Activated CD4-positive, alpha-beta T cell treated with anti-CD3 and anti-CD28 coated beads for 4 hours (primary cell): ENCODE results near the gene UBE2G1.

Experiments
- DNase-seq, 2 donors: peaks; one replicate each; pipeline ENCODE4 v3.0.0-alpha.2; 2020

Gene UBE2G1

GRCh38 chr17:4333041-4333440 is 33.4 kb downstream of the UBE2G1 start:
- DNase-seq: no peak

- no peak for DNase-seq
Measured at GRCh38 chr17:4332296-4332970, 34.0 kb downstream of the UBE2G1 start.

GRCh38 chr17:4331614-4332013 is 34.9 kb downstream of the UBE2G1 start:
- DNase-seq: no peak

- DNase-seq: no peak
Measured at GRCh38 chr17:4329838-4330237, 36.6 kb downstream of the UBE2G1 start.

- DNase-seq: no peak
Measured at GRCh38 chr17:4327606-4328005, 38.9 kb downstream of the UBE2G1 start.

GRCh38 chr17:4326608-4327007 is 39.9 kb downstream of the UBE2G1 start:
- DNase-seq: no peak

GRCh38 chr17:4326112-4326511 is 40.4 kb downstream of the UBE2G1 start:
- no peak for DNase-seq

- no peak for DNase-seq
Measured at GRCh38 chr17:4324463-4324862, 42.0 kb downstream of the UBE2G1 start.

GRCh38 chr17:4319221-4319620 is 47.3 kb downstream of the UBE2G1 start:
- no peak for DNase-seq

- DNase-seq: no peak
Measured at GRCh38 chr17:4318596-4318995, 47.9 kb downstream of the UBE2G1 start.

- no peak for DNase-seq
Measured at GRCh38 chr17:4318186-4318585, 48.3 kb downstream of the UBE2G1 start.

- DNase-seq: no peak
Measured at GRCh38 chr17:4317610-4318009, 48.9 kb downstream of the UBE2G1 start.

- DNase-seq: no peak
Measured at GRCh38 chr17:4316648-4317047, 49.8 kb downstream of the UBE2G1 start.

GRCh38 chr17:4314618-4315017 is 51.9 kb downstream of the UBE2G1 start:
- DNase-seq: no peak

- no peak for DNase-seq
Measured at GRCh38 chr17:4314179-4314578, 52.3 kb downstream of the UBE2G1 start.

GRCh38 chr17:4313221-4314114 is 53.0 kb downstream of the UBE2G1 start:
- DNase-seq: no peak

GRCh38 chr17:4310354-4311060 is 56.0 kb downstream of the UBE2G1 start:
- DNase-seq: no peak

GRCh38 chr17:4309897-4310296 is 56.6 kb downstream of the UBE2G1 start:
- no peak for DNase-seq

- no peak for DNase-seq
Measured at GRCh38 chr17:4307179-4307930, 59.1 kb downstream of the UBE2G1 start.

- no peak for DNase-seq
Measured at GRCh38 chr17:4305224-4305623, 61.3 kb downstream of the UBE2G1 start.

- peak; percentile 50 to 70 for DNase-seq
Measured at GRCh38 chr17:4304417-4305027, 62.0 kb downstream of the UBE2G1 start.

GRCh38 chr17:4301066-4301465 is 65.4 kb downstream of the UBE2G1 start:
- no peak for DNase-seq
